Left colon (tissue), 2 donors: ENCODE measurements around the gene MSRB1. TPM values are rescaled to one million over a fixed set of nuclear protein-coding genes. Genes with fewer than 3 reads are reported as not detected.

ENCODE experiments used
- ATAC-seq: fragments of 200-7000 bp; cut with Tn5 transposase; one replicate; pipeline ENCODE4 v1.9.1; 2020; ENCODE audit warnings: mild to moderate bottlenecking, moderate library complexity
- DNase-seq, 2 donors: peaks; one replicate each; pipeline ENCODE4 v3.0.0-alpha.2; 2020
- intact Hi-C, 2 donors: fragments of 100-400 bp; cut with DNase I in 1 of 2; cut with micrococcal nuclease in 1 of 2; formaldehyde crosslinking; loops; one replicate each; pipeline versions ENCODE4 v1.11.2 to v1.14.0; 2022; cut with DNase I, micrococcal nuclease
- long read RNA-seq: library from polyadenylated mRNA; unstranded; transcript quantifications from one replicate; pipeline ENCODE4 v2.0.0, GENCODE V29; 2021
- total RNA-seq, 2 donors: library from RNA; stranded (reverse); fragmentation: NEBNext Ultra II Directional; extraction: Animal tissue kit (Norgen Biotek cat#: 25700); gene quantifications; one replicate each; pipeline ENCODE4 v1.2.1, GENCODE V29; 2021
- donor health status: DM: no; HTN: no; CAD: no.
- donor health status: DM: yes; HTN: yes; CAD: no.

Gene MSRB1
- 10 to 100 TPM; 46.0 to 46.6 TPM for total RNA-seq
- long read RNA-seq, transcript MSRB1-201 (4 exons, 1,423 nt): major isoform, 100 of 109 reads
- long read RNA-seq, partial matches to known transcripts: 7 of 109 reads
- long read RNA-seq, other reads (novel, unspliced or antisense): 1 of 109 reads

DNA sequence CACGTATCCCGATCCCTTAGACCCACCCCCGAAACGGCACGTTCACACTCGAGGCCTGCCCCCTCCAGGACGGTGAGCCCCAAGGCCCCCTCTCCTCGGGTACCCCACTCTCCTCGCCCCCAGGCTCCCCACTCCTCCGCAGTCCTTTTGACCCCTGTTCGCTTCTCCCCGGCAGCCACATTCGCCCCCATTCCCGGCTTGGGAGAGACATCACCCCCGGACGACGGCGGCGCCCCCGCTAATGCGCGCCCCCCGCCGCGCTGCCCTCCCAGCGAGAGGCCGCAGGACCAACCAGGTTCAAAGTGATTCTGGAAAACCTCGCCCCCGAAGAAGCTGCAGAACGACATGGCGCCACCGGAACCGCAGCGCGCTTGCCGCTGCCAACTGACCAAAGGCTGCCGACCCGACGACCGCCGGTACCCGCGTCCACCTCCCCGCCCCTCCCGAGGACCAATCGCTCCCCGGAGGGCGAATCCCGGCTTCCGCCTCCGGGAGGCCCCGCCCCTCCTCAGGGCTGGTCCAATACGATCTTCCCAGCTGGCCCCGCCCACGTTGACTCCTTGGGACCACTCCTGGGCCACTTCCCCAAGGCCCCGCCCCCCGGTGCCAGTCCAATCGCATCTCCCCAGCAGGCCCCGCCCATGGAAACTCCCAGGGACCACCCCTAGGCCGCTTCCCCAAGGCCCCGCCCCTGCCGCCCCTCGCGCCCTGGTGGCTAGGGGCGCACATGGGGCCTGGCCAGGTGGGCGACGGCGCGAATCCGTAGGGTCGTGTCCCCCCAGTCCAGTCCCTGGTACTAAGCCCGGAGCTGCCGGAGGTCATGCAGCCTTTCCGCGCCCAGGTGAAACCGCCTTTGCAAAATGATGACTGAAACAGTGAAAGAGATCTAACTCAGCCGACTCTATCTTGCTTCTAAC, at the start of gene MSRB1:
Gene MSRB1, minus strand, starts transcription at position 390 of the 917 bp plus-strand sequence. Its CDS starts 43 bp downstream, at position 347.
- ATAC-seq (peak; percentile 83), DNase-seq (peak; percentile 100)
- intact Hi-C loops: no loop called here

GRCh38 chr16:1991948-1992703, 49.1 kb upstream of the MSRB1 start:
- DNase-seq (peak; percentile 95 to 97), ATAC-seq (peak; percentile 79)
- intact Hi-C loops: no loop called here

- intact Hi-C loops: no loop called here
- no peak for DNase-seq
- ATAC-seq: no peak
These were observed 48.6 kb upstream of the MSRB1 start for GRCh38 chr16:1991588-1991947.

DNA sequence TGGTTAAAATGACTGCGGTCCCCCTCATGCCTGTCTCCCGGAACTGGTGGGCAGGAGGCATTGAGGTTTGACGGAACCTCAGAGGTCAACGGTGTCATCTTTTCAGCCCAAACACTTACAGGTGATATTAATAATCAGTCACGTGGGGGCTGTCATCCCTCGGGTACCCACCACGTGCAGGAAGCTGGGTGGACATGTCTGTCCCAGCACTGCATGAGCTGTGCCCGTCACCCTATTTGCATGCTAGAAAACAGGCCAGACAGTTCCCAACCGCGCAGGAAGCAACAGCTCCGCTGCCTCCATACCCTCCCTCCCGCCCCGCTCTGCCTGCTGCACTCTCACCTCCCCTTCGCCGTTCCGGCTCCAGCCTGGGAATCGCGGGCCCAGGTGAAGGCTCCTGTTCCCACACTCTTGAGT, 48.1 kb upstream of the MSRB1 start:
- ATAC-seq (peak; percentile 16), DNase-seq (peak; percentile 57 to 73)
- intact Hi-C loops: no loop called here

DNA sequence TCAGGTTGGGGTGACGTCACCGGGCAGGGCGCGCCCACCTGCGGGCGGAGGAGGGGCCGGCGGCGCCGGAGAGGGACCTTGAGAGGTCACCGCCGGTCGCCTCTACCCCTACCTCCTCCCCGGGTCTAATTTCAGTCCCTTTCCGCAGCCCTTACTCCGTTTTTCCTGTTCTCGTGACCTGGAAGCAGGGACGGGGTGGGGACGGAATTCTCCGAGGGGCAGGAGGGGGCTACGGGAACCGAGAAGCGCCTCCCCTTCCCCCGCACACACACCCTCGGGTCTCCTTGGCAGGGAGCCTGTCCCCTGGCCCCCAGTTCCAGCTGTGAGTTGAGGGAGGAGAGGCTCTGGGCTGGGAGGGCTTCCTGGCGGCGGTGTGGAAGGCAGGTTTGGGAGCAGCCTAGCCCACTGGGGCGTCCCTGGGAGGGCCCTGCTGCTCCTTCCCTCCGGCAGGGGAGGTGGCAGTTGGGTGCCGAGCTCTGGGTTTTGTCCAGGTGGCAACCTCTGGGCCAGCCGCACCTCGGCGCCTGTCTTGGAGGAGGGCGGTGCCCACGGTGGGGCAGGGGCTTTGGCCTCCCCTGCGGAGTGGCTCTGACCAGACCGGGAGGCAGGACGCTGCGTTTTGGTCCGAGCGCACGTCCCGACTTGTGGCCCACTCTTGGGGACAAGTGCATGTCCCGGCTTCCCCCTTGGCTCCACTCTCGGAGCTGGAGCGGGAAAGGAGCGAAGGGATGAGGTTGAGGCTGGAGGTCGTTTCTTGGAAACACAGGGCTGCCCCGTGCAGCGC, 47.5 kb upstream of the MSRB1 start:
- ATAC-seq: peak; percentile 20
- intact Hi-C loops: no loop called here
- DNase-seq: peak; percentile 68 to 82

DNA sequence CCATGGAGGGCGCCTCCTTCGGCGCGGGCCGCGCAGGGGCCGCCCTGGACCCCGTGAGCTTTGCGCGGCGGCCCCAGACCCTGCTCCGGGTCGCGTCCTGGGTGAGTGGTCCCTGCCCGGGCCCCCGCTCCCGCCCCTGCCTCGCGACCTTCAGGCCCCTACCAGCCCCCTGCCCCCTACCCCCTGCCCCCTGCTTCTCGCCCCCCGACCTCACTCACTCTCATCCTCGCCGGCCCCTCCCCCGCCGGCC, 47.0 kb upstream of the MSRB1 start:
- DNase-seq (no peak), ATAC-seq (no peak)
- intact Hi-C loops: no loop called here

- intact Hi-C loops: no loop called here
- ATAC-seq (no peak), DNase-seq (no peak)
These were observed 46.5 kb upstream of the MSRB1 start, which contains the start of gene SYNGR3 for GRCh38 chr16:1989209-1990100. TSS of gene SYNGR3 (plus strand) at chr16:1989970. CDS start at chr16:1990103, 133 bp downstream.

- DNase-seq: no peak
- intact Hi-C loops: no loop called here
- no peak for ATAC-seq
These were observed 44.2 kb upstream of the MSRB1 start for GRCh38 chr16:1987198-1987597.

DNA sequence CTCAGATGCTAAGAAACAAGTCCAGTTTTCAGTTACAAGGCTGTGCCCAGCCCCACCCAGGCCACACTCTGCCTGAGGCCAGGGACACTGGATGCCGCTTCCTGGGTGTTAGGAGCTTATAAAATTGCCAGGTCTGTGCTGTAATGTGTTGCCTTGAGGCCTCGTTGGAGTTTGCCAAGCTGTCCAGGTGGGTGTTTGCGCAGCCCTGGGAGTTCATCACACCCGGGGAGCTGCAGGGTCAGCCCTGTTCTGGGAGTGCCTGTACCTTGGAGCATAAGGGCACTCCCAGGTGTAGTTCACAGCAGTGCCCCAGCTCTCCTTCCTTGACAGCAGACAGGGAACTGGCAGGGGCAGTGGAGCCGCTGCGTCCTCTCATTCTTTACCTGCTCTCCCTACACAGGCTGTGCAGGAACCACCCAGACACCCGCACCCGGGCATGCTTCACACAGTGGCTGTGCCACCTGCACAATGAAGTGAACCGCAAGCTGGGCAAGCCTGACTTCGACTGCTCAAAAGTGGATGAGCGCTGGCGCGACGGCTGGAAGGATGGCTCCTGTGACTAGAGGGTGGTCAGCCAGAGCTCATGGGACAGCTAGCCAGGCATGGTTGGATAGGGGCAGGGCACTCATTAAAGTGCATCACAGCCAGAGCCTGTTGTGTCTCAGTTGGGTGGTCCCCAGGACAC, 42.6 kb upstream of the MSRB1 start:
- DNase-seq (peak; percentile 73 to 82), ATAC-seq (peak; percentile 38)
- intact Hi-C loops: no loop called here

- ATAC-seq (peak; percentile 8), DNase-seq (peak in 1 of 2 donors; percentile 69)
These were observed 41.6 kb upstream of the MSRB1 start for GRCh38 chr16:1984347-1985225.

DNA sequence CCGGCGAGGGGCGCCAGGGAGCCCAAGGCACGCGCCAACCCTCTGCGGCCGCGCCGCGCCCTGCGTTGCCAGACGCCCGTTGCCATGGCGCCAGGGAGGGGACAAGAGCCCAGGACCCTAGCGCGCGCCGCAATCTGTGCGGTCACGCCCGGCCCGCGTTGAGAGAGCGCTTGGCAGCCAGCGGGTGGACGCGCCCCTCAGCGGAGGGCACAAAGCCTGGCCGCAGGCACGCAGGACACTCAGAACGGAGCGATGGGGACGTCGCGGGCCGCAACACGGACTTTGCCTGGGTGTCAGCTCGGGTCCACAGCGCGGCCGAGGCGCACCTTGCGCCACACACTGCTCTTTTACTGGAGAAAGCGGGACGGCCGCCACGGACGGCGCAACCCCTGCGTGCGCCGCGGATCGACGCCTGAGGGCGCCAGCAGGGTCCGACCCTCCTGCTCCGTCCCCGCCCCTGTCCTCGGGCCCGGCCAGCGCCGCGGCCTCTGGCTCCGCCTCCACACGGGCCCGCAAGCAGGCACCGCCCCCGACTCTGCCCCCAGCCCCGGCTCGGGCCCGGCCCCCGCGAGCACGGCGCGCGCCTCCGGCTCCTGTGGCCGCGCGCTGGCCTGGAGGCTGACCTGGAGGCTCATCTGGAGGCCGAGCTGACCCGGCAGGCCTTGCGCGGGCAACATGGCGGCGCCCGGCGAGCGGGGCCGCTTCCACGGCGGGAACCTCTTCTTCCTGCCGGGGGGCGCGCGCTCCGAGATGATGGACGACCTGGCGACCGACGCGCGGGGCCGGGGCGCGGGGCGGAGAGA, 40.7 kb upstream of the MSRB1 start, which contains the start of gene GFER:
Gene GFER, plus strand, starts transcription at position 650 of the 803 bp plus-strand sequence. Its CDS starts 26 bp downstream, at position 676.
- DNase-seq: peak; percentile 90 to 92
- intact Hi-C loops: no loop called here
- peak; percentile 51 for ATAC-seq

More at GRCh38 chr16:1984347-1985225, 41.6 kb upstream of the MSRB1 start:
- intact Hi-C loops: no loop called here

GRCh38 chr16:1982991-1983543, 40.1 kb upstream of the MSRB1 start:
- ATAC-seq (no peak), DNase-seq (no peak)
- intact Hi-C loops: no loop called here

DNA sequence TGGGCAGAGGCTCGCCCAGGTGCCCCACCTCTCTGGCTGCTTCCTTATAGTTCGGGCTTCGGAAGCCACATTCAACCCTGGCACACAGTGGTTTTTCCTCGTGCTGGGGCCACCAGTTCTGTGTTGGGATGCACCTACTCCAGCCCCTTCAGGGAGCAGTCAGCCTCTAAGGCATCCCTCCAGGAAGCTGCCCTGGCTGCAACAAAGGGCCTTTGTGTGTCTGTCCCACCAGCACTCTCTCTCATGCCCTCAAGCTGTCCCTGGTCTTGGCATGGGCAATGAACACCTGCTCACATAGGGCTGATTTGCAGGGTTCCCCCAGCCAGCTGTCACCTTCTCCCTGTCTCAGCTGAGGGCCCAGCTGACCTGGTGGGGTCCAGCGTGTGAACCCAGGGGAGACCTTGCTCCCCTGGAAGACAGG, 39.0 kb upstream of the MSRB1 start:
- ATAC-seq: peak; percentile 34
- DNase-seq: peak; percentile 72 to 82
- intact Hi-C loops: no loop called here

DNA sequence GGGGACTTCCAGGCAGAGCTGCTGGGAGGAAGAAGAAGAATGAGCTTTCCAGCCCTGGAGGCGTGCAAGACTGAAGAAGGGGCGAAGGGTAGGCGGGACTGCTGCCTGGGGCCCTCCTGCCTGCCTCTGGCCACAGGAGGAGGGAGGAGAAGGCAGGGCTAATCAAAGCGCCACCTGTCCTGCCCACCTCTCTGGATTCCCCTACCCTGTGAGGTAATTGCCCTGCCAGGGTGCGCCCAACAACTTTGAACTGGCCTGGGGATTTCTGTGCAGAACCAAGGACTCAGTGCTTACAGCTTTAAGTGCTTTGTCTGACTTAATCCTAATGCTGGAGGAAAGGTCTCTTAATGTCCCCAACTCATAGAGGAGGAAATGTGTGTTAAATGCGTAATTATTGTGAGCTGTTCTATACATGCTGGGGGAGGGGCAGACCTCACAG, 38.4 kb upstream of the MSRB1 start, which contains the start of gene NOXO1:
Gene NOXO1, minus strand, starts transcription at position 72 of the 439 bp plus-strand sequence. CDS start 290 bp downstream, outside the sequence.
- peak; percentile 44 for ATAC-seq
- peak; percentile 81 to 89 for DNase-seq
- intact Hi-C loops: no loop called here

- no peak for ATAC-seq
- intact Hi-C loops: no loop called here
These were observed 37.7 kb upstream of the MSRB1 start for GRCh38 chr16:1980770-1981087.

More at GRCh38 chr16:1980770-1981087, 37.7 kb upstream of the MSRB1 start:
- DNase-seq: no peak
